NCI-H1436 (cell line): ENCODE results near the gene FER.
"Not testable (repeated sequence)": the region's sequence is repeated elsewhere in the genome, so short reads cannot be mapped to it uniquely, and the experiment has no call there.

Source experiments
- DNase-seq: peaks from one replicate; lab custom pipeline; 2025; lab: John Stamatoyannopoulos, UW

Gene FER

DNA sequence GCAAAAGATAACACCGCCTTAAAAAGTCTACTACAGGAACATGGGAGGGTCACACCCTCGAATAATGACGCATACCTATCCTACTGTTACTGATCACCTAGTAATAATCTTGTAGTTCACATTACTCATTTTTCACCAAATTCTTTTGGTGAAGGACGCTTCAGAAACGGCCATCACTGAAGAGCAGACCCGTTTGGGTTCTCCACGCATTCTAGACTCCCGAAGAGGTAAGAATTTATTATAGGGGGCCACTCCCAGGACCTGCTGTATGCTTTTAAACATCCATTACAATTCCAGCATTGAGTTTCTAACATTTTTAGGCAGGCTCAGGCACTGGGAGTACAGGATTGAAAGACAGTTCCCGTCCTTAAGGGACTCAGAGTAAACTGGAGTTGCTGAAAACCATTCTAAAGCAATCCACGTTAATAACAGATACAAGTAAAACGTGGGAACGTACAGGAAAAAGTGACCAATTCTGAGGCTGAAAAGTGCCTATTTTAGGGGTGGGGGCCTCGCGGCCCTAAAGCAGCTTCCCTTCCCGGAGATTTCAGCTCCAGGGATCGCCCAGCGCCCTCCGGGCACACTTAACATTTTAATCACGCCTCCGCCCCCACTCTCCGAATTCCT, at the start of gene FER:
Gene FER, plus strand, starts transcription at position 124 of the 627 bp plus-strand sequence. CDS start 50,286 bp downstream, outside the sequence.
- no peak for DNase-seq

DNA sequence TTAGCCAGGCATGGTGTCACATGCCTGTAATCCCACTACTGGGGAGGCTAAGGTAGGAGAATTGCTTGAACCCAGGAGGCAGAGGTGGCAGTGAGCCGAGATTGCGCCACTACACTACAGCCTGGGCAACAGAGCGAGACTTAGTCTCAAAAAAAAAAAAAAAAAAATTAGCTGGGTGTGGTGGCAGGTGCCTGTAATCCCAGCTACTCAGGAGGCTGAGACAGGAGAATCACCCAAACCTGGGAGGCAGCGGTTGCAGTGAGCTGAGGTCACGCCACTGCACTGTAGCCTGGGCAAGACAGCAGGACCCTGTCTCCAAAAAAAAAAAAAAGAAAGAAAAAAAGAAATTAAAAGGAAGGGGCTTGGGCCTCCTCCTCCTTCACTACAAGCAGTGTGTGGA, 47.3 kb upstream of the FER start:
- not testable (repeated sequence) for DNase-seq

DNA sequence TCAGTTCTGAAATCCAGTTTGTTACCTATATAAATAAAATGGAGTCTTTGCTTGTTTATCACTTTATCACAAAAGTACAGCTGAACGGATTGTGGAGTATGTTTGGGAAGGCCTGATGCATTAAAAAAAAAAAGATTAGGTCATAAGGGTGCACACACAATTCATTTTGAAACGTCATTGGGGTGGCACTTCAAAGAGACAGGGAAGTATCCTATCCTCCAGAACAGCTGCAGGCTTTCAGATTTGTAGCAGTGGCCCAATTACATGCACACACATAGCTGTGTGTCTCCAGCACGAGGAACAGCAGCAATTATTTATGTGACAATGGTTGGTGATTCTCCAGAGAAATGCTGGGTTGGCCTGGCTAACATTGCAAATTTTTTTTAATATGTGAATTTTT, 46.8 kb upstream of the FER start:
- DNase-seq, result peak; percentile 7

DNA sequence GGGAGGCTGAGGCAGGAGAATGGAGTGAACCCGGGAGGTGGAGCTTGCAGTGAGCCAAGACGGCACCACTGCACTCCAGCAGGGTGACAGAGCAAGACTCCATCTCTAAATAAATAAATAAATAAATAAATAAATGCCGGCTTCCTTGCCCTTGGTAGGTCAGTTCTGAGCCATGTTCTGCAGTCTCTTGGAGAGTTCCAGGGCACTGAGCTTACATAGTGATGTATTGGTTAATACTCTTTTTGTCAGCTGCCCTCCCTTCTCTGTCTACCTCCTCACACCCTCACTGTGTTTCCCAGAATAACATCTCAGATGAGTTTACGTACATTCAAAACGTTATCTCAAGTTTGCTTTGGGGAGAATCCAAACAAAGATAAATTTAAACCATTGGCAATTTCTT, 45.2 kb upstream of the FER start:
- DNase-seq, result no peak

DNA sequence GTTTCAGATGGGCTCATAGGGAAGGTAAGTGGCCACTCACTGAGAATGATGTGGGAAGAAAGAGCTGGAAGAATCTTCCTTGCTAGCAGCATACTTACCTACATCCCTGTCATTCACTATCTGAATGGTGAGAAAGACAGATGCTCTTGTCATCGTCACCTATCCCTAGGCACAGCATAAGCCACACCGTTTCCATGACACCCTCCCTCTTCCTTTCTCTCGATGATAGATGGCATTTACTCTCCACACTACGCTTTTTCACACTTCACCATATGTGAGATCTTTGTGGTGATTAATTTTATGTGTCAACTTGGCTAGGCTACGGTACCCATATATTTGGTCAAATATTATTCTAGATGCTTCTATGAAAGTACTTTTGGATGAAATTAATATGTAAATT, 44.4 kb upstream of the FER start:
- DNase-seq, result no peak

DNA sequence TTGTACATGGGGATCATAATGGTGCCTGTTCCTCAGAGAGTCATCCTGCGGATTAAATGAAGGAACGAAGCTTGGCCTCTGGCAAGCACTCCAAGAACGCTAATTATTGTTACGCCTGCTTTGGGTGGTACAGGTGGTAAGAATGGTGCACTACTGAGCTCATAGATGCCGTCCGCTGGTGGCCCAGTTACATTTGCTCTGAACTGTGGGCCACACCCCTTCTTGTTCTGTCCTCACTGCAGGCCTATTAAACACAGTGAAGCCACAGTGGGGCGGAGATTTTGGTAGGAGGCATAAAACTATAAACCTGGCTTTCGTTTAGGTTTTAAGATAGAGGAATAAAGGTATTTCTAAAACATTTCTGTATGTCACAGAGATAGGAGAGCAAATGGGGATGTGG, 40.6 kb upstream of the FER start:
- DNase-seq, result no peak

DNA sequence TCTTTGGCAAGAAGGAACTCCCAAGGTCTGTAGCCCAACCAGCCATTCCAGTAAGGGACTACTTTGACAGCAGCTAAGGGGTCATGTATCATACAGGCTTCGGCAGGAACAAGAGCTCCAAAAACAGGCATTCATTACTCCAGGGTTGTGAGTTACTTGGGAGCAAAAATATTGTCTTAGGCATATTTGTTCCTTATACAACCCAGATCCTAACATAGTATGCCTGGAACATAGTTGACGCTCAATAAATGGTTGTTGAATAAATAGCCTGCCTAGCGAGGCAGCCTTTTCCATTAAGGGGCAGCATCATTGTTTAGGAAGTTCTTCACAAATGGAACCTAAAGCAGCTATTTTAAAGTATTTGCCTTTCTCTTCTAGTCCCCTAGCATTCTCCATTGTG, 35.8 kb upstream of the FER start:
- DNase-seq, result no peak

DNA sequence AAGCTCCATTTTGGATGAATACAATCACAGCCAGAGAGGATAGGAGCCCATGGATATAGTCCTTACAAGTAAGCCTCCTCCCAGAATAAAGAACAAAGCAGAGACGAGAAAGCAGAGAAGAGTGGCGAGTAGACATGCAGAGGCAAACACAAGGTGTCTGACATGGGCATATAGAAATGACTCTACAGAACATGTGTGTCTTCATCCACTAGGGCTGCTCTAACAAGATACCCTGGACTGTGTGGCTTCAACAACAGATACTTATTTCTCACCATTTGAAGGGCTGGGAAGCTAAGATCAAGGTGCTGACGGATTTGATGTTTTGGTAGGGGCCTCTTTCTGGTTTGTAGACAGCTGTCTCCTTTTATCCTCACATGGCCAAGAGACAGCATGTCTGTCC, 32.3 kb upstream of the FER start:
- no peak for DNase-seq

DNA sequence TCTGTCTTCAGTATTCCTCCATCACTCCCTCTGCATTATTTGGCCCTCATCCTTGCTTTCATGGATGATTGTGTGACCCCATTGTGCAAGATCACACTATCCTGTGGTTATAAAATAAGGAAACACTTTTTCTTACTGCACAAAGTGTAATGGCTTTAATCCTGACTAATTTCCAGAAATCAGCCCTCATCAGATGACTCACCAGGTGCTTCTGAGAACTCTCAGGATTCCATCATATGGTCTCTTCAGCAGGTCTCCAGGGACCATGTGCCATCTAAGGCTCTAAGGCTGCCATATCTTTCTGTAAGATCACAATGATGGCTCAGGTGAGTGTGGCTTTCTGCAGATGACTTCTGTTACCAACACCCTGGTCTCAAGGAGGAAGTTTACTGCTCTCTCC, 27.3 kb upstream of the FER start:
- DNase-seq, result no peak

DNA sequence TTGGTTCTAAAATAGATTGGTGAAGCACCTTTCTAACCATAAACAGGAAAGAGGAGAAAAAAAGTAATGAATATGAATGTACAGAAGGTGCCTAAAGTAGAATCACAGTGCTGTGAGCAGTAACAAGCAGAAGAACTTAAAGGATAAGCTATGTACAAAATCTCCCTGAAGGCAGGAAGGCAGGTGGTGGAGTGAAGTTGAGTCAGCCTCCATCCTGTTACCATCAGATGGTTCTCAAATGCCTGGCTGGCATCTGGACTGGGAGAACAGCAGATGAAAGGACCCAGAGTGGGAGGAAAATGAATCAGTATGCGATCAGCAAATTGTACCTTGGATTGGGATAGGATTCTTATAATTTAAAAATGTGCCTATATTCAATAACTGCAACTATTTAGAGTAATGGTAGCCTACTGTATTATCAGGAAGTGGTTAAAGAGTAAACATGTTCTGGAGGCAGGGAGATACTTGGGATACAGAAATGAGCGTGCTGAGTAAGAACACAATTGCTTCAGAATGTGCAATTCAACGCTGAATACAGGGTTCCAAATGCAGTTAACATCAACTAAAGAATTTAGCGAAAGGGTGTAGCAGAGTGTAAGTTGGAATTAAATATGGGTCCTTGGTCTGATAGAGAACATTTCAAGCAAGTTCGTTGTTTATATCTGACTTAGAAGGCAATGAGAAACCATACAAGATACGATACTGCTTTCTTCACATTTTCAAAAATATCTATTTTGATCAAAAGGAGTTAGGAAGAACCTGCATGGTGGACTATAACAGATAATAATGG, 21.1 kb upstream of the FER start:
- DNase-seq, result no peak

DNA sequence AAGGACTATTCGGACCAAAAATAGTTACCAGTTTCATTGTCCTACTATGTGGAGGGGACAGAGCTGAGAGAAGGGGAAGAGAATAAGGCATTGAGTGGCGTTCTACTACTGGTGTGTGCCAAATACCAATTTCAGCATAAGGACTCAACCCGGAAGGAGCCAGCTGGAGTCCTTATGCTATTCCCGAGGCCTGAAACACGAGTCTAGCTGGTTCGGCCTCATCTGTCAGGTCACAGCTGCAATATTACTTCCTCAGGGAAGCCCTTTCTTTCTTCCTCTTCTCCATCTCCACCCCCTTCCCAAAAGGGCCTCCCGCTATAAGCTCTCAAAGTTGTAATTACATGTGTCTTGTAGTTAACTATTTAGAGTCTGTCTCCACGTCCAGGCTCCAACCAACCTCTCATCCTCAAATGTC, 20.5 kb upstream of the FER start:
- DNase-seq, result no peak

DNA sequence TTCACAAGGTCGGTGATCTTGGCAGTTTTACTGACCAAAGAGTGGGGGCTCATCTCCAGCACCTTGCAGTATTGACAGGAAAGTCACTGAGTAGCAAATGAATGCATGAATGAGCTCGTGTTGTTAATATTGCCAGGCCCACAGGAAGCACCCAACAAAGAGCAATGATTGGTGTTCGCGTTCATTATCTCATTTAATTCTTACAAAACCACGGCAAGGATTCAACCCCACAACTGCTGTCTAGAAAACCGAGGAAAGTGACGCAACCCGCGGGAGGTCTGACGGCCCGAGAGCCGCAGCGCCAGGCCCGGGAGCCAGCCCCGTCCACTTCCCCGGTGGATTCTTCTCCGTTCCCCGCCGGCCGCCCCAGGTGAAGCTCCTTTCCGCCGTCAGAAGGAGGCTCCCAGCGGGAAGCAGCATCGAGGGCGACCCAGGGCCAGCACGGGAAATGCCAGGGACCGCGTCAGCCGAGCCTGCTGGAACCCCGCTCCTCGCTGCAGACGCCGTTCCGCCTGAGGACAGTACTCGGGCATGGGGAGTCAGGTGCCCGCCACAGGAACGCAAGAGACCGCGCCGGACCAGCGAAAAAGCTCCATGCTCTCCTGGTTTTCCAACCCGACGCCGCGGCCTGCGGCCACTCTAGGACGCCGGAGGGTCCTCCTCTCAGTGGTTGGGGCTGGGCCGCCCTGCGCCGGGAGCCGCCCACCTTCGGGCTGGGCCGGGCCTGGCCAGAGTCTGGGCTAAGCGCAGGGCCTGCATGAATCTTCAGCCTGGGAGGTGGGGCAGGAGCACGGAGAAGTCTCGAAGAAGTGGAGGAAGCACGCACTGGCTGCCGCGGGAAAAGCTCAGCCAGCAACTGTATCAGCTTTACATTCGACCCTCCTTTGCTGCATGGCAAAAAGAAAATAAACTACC, 19.8 kb upstream of the FER start:
- DNase-seq, result peak; percentile 72

DNA sequence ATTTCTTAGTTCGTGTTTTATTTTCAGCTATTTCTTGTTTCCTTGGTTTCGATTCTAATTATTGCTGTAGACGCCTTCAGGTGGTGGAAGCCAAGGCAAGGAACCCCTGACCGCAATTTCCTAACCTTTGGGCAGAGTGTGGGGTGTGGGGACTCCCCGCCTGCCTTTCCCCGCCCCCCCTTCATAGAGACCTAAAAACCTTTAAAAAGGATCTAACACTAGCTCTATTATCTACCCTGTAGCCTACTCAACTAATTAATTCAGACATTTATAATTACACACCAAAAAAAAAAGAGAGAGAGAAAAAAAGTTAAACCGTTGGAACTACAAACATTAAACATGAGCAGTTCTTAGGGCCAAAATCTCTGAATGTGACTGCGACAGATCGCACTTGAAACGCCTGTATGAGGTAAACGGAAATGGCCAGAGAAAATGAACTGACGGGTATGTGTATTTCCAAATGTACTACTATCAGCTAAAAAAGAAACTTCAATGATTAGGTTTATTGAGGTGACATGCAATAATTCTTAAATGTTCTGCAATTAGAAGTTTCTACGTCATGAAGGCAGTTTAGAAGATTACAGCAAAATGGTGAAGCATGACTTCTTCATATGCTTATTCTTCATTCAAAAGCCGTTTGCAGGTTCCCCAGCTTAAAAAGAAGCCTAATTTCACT, 19.0 kb upstream of the FER start:
- no peak for DNase-seq

DNA sequence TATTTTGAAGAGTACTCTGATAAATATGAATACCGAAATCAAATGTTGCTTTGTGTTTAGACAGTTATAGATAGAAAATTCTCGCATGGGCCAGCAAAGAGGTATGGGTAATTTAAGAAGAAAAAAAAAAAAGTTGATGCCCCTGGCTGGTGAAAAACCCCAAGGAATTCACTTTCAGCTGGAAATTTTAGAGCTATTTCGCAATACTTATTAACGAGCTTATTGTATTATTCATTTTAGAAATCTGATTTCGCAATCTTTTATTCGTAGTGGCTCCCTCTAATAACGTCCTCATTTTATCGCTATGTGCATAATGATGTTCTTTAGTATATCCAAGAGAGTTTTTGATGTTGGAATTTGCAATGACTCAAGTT, 18.5 kb upstream of the FER start:
- no peak for DNase-seq

DNA sequence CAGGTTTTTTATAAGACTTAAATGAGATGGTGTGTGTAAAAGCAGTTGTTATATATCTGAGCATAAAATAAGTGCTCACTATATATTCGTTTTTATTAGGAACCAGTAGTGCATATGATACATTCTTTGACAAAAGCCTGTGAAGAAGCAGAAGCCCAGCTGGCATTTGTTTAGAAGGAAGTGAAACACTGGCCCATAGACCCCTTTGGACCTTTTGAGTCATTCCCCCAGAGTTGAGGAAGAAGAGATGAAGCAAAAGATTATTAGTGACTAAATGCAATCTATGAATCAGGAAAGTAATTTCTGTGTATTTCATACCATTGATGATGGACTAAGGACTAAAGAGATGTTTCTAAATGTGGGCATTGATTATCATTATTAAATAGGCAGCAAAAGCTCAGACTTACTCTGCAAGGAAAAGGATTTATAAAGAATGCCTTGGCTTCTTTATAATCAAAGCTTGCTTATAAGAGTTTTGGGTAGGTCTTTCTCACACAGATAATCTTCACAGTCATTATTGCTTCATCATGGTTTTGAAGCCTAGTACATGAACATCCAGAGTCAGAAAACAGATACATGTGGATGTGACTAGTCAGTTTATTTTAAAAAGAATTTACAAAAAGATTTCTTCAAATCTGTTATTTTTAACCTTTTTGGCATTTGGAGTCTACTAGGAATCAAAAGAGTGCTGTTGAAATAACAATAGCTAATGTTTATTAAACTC, 16.9 kb upstream of the FER start:
- DNase-seq, result no peak

DNA sequence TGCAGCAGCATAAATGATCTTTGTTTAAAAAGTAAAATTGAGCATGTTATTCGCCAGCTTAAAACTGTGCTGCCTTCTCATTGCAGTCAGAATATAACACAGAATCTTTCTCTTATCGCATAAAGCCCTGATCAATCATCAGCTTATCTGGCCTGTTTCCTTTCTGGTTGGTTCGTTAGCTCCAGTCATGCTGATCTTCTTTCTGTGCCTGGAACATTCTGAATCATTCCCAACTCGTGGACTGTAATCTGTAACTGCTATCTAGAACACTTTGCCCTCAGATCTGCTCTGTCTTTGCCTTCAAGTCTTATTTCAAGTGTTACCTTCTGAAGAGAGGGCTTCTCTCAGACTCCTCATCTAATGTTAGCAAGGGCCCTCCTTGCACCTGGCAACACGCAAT, 11.9 kb upstream of the FER start:
- no peak for DNase-seq

DNA sequence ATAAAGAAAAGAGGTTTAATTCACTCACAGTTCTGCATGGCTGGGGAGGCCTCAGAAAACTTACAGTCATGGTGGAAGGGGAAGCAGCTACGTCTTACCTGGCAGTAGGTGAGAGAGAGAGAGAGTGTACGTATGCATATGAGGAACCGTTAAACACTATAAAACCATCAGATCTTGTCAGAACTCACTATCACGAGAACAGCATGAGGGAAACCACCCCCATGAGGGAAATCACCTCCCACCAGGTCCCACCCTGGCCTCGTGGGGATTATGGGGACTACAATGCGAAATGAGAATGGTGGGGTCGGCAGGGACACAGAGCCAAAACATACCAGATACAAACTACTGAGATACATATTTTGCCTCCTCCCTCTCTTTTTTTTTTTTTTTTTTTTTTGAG, 10.8 kb upstream of the FER start:
- no peak for DNase-seq

DNA sequence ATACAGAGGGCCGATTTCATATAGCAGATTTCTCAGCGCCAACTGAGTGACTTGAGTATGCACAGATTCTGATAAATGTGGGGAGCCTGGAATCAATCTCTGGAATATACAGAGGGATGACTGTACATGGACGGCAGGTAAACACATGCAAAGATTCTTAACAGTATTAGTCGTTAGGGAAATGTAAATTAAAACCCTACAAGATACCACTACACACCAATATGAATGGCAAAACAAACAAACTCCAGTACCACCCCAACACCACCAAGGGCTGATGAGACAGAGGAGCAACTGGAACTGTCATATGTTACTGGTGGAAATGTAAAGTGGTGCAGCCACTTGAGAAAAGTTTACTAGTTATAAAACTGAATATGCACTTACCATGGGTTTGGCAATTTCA, 8.3 kb upstream of the FER start:
- DNase-seq, result no peak

DNA sequence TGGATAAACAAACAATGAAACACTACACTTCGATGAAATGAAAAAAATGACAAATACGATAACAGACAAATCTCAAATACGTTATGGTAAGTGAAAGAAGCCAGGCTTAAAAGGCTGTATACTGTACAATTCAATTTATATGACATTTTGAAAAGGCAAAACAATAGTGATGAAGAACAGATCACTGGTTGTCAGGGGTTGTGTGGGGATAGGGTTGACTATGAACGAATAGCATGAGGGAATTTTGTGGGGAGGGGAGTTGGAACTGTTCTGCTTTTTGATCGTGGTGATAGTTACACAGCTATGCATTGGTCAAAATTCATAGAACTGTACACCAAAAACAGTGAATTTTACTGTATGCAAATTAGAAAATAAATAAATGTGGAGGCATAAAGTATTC, 7.8 kb upstream of the FER start:
- DNase-seq, result no peak

DNA sequence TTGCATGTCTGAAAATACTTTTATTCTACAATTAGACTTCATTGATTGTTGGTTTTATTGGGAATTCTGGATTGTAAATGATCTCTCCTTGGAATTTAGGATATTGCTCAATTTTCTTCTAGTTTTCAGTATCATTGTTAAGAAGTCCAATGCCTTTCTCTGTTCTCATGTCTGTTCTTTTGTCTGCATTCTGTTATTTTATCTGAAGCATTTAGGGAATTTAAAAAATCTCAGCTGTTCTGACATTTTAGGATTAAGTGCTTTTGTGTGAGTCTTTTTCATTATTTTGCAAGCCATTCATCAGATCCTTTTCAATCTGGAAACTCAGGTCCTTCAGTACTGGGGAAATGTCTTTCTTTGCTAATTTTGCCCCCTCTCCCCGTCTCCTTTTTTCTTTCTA, 4.4 kb upstream of the FER start:
- DNase-seq, result no peak

DNA sequence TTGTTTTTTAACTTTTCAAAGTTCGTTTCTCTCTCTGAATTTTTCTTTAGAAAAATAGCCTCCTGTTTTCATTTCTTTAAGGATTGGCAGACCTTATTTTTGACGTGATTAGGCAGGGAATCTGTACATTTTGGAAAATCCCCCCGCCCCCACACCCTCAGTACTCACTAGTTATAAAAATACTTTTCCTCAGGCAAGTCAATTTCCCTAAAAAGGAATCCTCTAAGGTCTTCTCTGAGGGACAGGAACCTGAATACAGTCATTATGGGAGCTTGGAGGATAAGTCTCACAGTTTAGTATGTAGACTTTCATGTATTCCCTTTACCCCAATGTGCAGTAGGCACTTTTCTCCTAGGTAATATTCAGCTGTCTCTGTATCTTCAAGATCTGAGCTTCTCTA, 3.9 kb upstream of the FER start:
- DNase-seq, result no peak
